GM21825 (cell line): ENCODE measurements around the gene ERFE.

ENCODE experiments used
- ATAC-seq: cut with Tn5 transposase; IDR thresholded peaks from one replicate; pipeline ENCODE4 v1.9.1; 2021; ENCODE audit warnings: mild to moderate bottlenecking, moderate library complexity; ENCODE audit not compliant: unreplicated experiment

The ERFE gene

GRCh38 chr2:238126338-238126737 lies 32.4 kb upstream of the ERFE start:
- ATAC-seq = no peak

GRCh38 chr2:238126775-238127164 lies 32.0 kb upstream of the ERFE start:
- no peak for ATAC-seq

- ATAC-seq = peak; percentile 62
These were observed 31.4 kb upstream of the ERFE start for GRCh38 chr2:238127165-238128060.

GRCh38 chr2:238128061-238128440 lies 30.7 kb upstream of the ERFE start:
- ATAC-seq = no peak

GRCh38 chr2:238128534-238129001 lies 30.2 kb upstream of the ERFE start:
- no peak for ATAC-seq

GRCh38 chr2:238129166-238130010 lies 29.4 kb upstream of the ERFE start:
- no peak for ATAC-seq

GRCh38 chr2:238130111-238130695 lies 28.6 kb upstream of the ERFE start:
- no peak for ATAC-seq

GRCh38 chr2:238130696-238131628 lies 27.8 kb upstream of the ERFE start:
- no peak for ATAC-seq

- ATAC-seq = no peak
These were observed 26.9 kb upstream of the ERFE start for GRCh38 chr2:238131761-238132462.

GRCh38 chr2:238132463-238133450 lies 26.0 kb upstream of the ERFE start:
- no peak for ATAC-seq

GRCh38 chr2:238133499-238134392 lies 25.0 kb upstream of the ERFE start:
- no peak for ATAC-seq

GRCh38 chr2:238134393-238134785 lies 24.4 kb upstream of the ERFE start:
- no peak for ATAC-seq

GRCh38 chr2:238135601-238136150 lies 23.1 kb upstream of the ERFE start:
- ATAC-seq = no peak

GRCh38 chr2:238136820-238137537 lies 21.8 kb upstream of the ERFE start:
- no peak for ATAC-seq

GRCh38 chr2:238137885-238138284 lies 20.9 kb upstream of the ERFE start:
- no peak for ATAC-seq

GRCh38 chr2:238138331-238139195 lies 20.2 kb upstream of the ERFE start, which contains the start of gene KLHL30:
KLHL30 (plus strand) TSS chr2:238138668; CDS start chr2:238140755, 2,087 bp downstream.
- no peak for ATAC-seq
